GM21529 (cell line): Measurements from ENCODE around the gene UBE2G1.

Experiments used
- ATAC-seq: cut with Tn5 transposase; IDR thresholded peaks from one replicate; pipeline ENCODE4 v1.9.1; 2021; ENCODE audit not compliant: unreplicated experiment

UBE2G1 gene

DNA sequence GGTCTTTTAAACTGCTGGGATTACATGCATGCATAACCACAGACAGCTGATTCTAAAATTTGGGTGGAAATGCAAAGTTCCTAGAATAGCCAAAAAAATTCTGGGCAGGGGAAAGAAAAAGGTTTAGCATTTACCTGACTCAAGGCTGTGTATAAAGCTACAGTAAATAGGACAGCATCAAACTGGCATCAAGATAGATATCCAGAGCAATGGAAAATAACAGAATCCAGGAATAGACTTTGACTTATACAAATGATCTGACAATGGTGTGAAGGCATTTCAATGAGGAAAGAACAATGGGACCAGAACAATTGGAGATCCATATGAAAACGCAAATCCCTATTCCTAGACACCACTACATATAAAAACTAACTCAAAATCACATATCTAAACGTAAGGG is 115.6 kb downstream of the UBE2G1 start:
- ATAC-seq = no peak

DNA sequence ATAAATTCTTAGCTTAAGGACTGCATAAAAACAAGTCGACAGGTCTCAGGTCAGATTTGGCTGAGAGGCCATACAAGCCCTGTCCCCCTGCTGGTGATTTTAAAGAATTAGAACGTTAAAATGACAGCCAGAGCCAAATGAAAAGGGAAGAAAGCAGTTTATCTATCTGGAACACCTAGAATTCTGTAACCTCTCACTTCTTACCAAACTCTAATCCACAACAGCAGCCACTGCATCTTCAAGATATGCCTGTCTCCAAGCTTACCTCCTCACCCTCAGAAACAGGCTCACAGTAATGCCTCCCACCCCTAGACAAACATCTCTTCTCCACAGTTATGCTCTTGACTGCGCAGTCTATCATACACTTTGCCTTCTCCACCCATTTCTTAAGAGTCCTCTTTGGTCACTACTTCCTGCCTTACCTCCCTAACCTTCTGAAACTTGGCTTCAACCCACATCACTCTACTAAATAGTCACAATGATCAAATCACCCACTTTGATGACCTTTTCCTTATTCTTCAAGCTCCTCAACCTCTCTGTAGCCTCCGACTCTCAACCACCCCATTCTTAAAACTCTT is 116.9 kb downstream of the UBE2G1 start:
- no peak for ATAC-seq

DNA sequence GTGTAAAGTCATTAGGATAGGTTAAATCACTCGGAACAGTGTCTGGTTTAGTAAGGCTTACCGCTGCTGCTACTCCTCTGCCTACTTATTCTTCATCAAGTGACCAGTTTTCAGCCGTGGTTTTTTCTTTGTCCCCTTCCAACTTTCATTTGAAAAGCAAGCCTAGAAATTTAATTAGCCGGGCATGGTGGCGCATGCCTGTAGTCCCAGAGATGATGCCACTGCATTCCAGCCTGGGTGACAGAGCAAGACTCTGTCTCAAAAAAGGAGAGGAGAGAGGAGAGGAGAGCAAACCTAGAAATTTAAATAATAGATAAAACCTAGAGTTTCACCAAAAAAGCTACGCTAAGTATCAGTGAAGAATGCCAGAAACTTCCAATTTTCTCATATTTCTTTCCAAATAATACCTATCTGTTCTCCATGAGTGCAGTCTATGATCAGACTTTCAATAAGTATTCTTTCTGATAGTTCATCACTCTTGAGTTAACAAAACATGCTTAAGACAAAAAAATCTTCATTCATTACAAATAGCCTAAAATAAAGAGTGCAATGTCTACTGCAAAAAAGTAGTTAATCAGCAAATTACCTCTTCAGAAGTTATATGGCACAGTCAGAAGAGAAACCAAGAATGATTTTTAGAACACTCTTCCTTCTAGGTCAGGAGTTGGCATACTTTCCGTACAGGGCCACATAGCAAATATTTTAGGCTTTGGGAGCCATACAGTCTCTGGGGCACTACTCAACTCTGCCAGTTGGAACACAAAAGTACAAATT is 117.8 kb downstream of the UBE2G1 start:
- no peak for ATAC-seq

DNA sequence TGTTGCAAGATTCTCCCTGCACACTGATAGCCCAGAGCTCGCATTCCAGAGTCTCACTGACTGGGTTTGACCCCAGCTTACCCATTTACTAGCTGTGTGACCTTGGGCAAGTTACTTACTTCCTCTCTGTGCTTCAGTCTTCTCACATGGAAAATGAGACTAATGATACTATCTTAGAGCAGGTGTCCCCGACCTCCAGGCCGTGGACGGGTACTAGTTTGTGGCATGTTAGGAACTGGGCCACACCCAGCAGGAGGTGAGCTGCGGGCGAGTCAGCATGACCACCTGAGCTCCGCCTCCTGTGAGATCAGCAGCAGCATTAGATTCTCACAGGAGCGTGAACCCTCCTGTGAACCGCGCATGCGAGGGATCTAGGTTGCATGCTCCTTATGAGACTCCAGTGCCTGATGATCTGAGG is 118.5 kb downstream of the UBE2G1 start:
- no peak for ATAC-seq

DNA sequence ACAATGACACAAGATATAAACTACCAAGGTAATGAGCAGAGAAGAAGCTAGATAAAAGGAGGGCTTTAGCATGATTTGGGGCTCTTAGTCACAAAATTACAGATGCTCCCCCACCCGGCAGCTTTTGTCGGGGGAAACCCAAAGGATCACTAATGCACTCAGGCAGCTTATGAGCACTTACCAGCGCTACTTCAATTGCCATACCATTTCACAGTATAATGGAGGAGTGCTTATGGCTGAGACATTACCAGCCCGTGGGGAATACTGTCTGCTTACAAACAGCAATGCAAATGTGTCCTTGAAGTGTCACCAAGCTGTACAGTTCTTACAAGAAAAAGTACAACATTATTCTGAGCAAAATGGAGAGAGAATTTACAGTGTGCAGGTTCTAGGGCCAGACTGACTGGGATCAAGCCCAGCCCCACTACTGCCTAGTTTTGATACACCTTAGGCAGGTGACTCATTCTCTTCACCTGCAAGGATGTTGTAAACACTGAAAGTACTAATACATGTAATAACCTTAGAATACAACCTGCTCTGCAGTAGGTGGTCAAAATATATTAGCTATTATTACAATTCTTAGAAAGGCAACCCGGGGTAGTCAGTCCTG is 119.0 kb downstream of the UBE2G1 start:
- no peak for ATAC-seq

DNA sequence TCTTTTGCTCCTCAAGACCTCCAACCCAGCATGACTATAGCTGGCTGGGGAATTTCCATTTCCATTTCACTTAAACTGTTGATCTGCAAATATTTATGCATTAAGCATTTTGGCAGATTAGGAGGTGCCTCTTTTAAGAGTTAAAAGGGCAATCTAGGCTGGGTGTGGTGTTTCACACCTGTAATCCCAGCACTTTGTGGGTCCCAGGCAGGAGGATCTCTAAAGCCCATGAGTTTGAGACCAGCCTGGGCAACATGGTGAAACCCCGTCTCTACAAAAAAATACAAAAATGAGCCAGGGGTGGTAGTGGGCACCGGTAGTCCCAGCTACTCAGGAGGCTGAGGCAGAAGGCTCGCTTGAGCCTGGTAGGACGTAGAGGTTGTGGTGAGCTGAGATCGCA is 119.8 kb downstream of the UBE2G1 start:
- ATAC-seq = no peak

DNA sequence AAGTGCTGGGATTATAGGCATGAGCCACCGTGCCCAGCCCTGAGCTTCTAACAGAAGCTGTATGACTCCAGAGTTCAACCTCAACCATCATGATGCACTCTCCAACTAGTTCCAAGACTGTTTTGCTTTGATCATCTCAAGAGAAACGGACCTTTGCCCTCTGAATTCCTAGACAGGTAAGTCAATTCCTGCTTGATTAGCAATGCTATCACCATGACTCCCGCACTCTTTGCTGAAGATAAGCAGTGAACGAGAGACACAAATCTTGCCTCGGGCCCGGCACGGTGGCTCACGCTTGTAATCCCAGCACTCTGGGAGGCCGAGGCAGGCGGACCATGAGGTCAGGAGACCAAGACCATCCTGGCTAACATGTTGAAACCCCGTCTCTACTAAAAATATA is 124.9 kb downstream of the UBE2G1 start:
- no peak for ATAC-seq

DNA sequence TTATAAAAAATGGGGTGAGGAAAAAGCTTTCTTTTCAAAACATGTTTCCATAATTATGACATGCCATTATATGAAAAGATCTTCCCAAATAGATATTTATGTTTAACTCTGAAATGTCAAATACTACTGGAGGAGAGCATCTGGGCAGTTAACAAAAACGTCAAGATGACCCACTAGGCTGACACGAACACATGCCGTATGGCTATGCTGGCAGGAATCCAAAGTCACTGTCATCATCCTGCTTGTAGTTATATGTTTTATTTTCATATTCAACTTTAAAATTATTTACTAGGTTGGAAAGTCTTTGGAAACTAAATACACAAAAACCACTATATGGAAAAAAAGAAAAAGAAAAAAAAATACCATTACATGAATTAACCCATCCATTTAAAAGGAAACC is 130.0 kb downstream of the UBE2G1 start:
- ATAC-seq = no peak

DNA sequence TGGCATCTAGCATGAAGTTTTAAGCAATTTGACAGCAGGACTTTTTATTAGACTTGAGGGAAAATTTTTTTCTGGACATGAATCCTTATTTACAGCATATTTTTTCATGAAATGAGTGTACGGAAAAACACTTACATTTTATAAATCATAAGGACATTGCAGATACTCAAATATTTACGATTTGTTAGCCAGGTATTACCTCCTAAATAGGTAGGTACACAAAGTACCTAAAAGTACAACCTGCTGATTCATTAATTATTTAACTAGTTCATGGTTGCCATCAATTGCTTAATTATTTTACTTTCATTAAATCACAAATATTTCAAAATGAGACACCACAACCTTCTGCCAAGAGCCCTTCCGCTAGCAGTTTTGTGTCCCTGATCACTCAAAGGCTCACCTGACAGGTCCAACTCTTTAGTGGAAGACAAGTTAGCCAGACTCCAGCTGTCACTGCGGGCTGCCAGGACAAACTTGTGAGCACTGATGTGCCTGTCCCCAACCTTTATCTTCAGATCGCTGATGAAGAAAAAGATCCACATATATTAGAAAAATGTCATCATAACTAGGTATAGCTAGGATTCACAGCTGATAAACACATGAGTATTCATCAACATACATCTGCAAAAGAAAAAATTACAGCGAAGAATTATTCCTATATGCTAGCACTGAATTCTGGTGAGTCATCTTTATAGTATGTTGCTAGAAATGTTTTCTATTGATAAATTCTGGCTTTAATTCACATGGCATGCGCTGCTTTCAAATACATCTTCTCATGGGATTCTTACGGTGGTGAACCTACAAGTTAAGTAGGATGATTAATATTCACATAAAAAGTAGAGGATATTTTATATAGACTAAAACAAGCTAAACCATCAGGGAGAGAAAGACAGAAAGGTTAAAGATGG is 130.8 kb downstream of the UBE2G1 start:
- ATAC-seq = no peak

DNA sequence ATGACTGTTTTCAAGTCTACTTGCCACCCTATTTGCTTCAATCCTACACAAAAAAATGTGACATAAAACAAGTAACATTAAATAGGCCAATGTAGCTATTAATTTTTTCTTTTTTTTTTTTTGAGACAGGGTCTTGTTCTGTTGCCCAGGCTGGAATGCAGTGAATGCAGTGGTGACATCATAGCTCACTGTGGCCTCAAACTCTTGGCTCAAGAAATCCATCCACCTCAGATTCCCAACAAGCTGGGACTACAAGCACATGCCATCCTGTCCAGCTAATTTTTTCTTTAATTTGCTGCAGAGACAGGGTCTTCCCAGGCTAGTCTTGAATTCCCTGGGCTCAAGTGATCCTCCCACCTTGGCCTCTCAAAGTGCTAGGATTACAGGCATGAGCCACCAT is 132.1 kb downstream of the UBE2G1 start:
- no peak for ATAC-seq

DNA sequence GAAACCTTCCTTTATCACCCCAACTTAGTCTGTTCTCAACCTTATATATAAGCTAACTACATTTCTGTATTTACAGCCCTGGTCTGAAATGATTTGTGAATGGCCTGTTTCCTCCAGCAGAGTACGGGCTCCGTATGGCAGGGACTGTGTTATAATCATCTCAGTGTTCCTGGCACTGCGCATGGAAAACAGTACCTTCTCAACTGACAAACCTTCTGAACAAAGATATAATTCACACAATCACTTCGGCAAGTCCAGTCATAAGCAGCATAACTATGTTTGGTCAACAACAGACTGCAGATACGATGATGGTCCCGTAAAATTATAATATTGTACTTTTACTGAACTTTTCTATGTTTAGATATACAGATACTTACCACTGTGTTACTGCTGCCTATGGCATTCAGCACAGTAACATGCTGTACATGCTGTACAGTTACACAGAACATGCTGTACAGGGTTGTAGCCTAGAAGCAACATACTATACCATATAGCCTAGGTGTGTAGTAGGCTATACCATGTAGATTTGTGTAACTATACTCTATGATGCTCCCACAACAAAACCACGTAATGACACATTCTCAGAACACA is 132.7 kb downstream of the UBE2G1 start:
- no peak for ATAC-seq

DNA sequence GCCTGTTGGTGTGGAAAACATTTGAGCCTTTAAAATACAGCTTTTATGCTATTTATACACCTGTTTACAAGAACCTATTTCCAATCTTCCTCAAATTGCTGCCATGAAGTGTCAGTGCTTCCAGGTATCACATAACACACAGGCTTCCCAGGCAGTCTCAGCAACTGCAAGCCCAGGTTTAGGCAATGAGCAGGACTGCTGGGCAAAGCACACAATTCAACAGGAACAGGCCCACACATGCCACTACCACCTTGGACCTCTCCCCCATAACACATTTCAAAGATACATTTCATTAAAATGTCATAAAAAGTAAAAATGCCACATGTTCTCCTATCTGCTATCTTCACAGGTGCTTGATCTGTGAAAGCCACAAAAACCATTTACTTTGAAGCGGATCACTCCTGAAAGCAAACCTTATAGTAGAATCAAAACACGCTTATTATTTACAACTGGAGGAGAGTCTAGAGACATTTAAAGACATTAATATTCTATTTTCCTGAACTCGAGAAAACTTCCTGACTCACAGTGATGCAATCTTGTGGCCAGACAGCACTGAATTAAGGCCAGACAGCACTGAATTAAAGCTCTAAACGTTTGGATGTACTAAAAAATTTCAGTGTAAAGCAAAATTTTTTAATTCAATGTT is 134.2 kb downstream of the UBE2G1 start:
- no peak for ATAC-seq

DNA sequence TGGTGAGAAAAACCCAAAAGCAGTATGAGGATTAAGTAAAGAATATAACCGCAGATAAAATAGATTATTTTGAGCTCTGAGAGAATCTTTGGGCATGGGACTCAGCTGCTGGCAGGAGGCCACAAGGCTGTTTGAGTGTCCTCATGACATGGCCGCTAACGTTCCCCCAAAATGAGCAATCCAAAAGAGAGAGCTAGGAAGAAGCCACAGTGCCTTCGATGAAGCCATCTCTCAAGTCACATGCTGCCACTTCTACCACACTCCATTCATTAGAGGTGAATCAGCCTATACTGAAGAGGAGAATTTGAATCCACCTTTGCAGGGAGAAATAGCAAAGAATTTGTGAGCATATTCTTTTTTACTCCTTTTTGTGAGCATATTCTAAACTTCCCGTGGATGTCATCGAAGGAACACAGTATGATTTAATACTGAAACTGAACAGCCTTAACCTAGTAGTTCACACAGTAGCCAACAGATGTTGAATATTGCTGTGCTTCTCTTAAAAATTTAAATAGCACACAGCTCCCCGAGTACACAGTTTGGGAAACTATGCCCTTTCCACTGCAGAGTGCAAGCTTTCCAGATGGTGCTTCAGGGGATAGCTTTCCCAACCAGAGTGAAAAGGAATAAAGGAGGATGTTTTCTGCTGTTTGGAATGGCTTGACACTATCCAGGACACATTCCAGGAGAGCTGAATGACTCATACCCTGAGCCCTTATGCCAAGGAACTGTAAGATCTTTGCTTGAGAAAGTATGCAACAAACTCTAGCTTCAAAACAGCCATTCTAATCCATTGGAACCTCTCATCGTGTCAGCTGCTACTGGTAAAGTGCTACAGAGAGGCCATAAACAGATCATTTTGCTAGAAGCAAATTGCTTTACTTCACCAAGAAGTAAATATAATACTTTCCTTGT is 136.6 kb downstream of the UBE2G1 start:
- no peak for ATAC-seq

DNA sequence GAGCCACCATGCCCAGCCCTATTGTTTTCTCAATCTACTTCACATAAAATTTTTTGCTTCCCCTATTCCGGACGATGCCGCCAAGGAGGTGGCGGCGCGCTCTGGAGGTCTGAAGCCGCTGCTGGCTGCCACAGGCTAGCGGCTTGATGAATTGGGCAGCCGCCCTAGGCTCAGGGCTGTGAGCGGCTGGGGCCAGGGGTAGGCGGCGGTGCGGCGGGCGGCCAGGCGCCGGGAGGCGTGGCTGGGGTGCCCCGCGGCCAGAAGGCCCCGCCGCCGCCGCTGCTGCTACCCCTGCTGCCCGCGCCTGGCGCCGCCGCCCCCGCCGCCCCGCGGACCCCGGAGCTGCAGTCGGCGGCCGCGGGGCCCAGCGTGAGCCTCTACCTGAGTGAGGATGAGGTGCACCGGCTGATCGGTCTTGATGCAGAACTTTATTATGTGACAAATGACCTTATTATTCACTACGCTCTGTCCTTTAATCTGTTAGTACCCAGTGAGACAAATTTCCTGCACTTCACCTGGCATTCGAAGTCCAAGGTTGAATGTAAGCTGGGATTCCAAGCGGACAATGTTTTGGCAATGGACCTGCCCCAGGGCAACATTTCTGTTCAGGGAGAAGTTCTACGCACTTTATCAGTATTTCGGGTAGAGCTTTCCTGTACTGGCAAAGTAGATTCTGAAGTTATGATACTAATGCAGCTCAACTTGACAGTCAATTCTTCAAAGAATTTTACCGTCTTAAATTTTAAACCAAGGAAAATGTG is 144.4 kb downstream of the UBE2G1 start:
- ATAC-seq = no peak

DNA sequence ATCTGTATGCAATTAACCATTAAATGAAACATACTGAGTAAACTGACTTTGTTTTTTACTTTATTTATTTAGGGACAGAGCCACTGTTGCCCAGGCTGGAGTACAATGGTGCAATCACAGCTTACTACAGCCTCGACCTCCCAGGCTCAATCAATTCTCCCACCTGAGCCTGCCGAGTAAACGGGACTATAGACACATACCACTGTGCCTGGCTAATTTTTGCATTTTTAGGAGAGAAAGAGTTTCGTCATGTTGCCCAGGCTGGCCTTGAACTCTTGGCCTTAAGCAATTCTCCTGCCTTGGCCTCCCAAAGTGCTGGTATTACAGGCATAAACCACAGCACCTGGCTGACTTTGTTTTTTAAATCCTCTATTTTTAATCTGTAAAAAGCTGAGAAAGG is 145.3 kb downstream of the UBE2G1 start:
- no peak for ATAC-seq

DNA sequence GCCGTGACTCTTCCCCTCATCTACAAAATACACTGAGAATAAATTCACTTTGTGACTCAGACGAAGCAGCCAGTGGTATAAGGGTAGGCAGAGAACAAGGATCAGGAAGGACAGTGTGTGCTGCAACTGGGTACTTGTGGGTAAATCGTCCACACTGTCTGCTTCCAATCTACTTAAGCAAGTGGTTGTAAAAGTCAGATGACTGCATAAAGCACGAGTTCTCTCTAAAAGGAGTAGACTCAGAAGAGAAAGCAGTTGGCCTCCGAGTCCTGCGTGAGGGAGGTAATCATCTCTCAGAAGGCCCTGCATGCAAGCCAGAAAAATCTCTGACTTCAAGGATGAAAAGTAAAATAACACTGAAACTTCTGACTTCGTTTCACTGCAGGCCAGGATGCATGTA is 145.8 kb downstream of the UBE2G1 start:
- no peak for ATAC-seq
